OCI-LY3 (cell line): Measurements from ENCODE around the gene TNS1.

Experiments
- H2AFZ ChIP-seq: fragments of 200-600, 300-600 bp; shearing (Covaris generic); 2 replicates; pipeline ENCODE4 v1.6.0; 2014; ENCODE audit warnings: antibody characterized with exemption, low read depth, low read length
- H3K27ac ChIP-seq: fragments of 200-600, 300-600 bp; sonication (generic); 2 replicates; pipeline ENCODE4 v1.5.1; 2014; ENCODE audit warnings: mild to moderate bottlenecking, low read length, moderate library complexity, mixed read lengths
- H3K27me3 ChIP-seq: fragments of 200-600, 300-600 bp; sonication (generic); 2 replicates; pipeline ENCODE4 v1.6.1; 2014; ENCODE audit warnings: low read depth, low read length, mixed read lengths
- H3K36me3 ChIP-seq: fragments of 200-600, 300-600 bp; sonication (generic); replicated peaks from 2 replicates; pipeline ENCODE3; 2014; ENCODE audit warnings: low read depth, low read length, mixed read lengths
- H3K4me1 ChIP-seq: fragments of 300-600, 200-600 bp; sonication (generic); 2 replicates; pipeline ENCODE4 v1.6.1; 2014; ENCODE audit warnings: low read length, mixed read lengths
- H3K4me2 ChIP-seq: fragments of 200-600, 300-600 bp; sonication (generic); 2 replicates; pipeline ENCODE4 v1.6.1; 2014; ENCODE audit warnings: low read length, mixed read lengths
- H3K4me3 ChIP-seq: fragments of 300-600, 200-600 bp; sonication (generic); 2 replicates; pipeline ENCODE4 v1.5.1; 2014; ENCODE audit warnings: antibody characterized with exemption, mild to moderate bottlenecking, low read length, moderate library complexity
- H3K79me2 ChIP-seq: fragments of 300-600, 200-600 bp; shearing (Covaris generic); 2 replicates; pipeline ENCODE4 v1.6.1; 2014; ENCODE audit warnings: mild to moderate bottlenecking, low read length, mixed read lengths
- H3K9ac ChIP-seq: fragments of 300-600, 200-600 bp; shearing (Covaris generic); 2 replicates; pipeline ENCODE4 v1.6.0; 2014; ENCODE audit warnings: mild to moderate bottlenecking, low read length, moderate library complexity
- H3K9me3 ChIP-seq: fragments of 200-600, 300-600 bp; shearing (Covaris generic); 2 replicates; pipeline ENCODE4 v1.6.1; 2014; ENCODE audit warnings: low read length, mixed read lengths; ENCODE audit not compliant: insufficient read depth
- H4K20me1 ChIP-seq: fragments of 200-600, 300-600 bp; sonication (generic); 2 replicates; pipeline ENCODE4 v1.6.1; 2016; ENCODE audit warnings: low read length, mixed read lengths; ENCODE audit not compliant: insufficient read depth
- EZH2phosphoT487 ChIP-seq: fragments of 200-600 bp; shearing (Covaris generic); IDR thresholded peaks from 2 replicates; pipeline ENCODE4 v1.6.1; 2018; ENCODE audit warnings: antibody characterized with exemption, mixed run types, low read depth
- TF ChIP-seq, protein P1 (sequence below): fragments of 200-600, 300-600 bp; sonication (generic); IDR thresholded peaks from 2 replicates; pipeline ENCODE4 v1.5.1; 2014; ENCODE audit warnings: antibody characterized with exemption, low read length, low read depth

TNS1 gene

DNA sequence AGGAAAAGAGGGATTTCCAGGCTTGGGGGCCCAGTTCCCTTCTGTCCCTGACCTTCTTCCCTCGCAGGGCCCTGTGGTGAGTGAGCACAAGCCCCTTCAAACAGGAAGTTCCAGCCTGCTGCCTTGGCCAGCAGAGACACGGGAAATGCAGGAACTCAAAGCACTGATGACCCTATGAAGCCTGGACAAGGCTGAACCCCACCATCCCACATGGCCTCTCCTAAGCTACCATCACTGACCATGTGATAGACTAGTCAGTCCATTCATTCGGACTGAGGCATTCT is 196.4 kb downstream of the TNS1 start:
- no peaks in the 10 kb centered on the region for H3K9me3 ChIP-seq
- H3K27ac ChIP-seq = no peak overlapping the region
- TF ChIP-seq, protein P1, sequence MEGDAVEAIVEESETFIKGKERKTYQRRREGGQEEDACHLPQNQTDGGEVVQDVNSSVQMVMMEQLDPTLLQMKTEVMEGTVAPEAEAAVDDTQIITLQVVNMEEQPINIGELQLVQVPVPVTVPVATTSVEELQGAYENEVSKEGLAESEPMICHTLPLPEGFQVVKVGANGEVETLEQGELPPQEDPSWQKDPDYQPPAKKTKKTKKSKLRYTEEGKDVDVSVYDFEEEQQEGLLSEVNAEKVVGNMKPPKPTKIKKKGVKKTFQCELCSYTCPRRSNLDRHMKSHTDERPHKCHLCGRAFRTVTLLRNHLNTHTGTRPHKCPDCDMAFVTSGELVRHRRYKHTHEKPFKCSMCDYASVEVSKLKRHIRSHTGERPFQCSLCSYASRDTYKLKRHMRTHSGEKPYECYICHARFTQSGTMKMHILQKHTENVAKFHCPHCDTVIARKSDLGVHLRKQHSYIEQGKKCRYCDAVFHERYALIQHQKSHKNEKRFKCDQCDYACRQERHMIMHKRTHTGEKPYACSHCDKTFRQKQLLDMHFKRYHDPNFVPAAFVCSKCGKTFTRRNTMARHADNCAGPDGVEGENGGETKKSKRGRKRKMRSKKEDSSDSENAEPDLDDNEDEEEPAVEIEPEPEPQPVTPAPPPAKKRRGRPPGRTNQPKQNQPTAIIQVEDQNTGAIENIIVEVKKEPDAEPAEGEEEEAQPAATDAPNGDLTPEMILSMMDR = no peak
- no peak for TF ChIP-seq EZH2phosphoT487
- no peak overlapping the region for H3K4me2 ChIP-seq
- H3K4me1 ChIP-seq = peaks cover 6% of the 10 kb centered on the region
- H3K79me2 ChIP-seq = no peaks in the 10 kb centered on the region
- no peak overlapping the region for H3K4me3 ChIP-seq
- no peaks in the 10 kb centered on the region for H3K27me3 ChIP-seq
- H2AFZ ChIP-seq = no peak overlapping the region
- H3K9ac ChIP-seq = no peak overlapping the region
- no peaks in the 10 kb centered on the region for H4K20me1 ChIP-seq
- H3K36me3 ChIP-seq = no peaks in the 10 kb centered on the region

DNA sequence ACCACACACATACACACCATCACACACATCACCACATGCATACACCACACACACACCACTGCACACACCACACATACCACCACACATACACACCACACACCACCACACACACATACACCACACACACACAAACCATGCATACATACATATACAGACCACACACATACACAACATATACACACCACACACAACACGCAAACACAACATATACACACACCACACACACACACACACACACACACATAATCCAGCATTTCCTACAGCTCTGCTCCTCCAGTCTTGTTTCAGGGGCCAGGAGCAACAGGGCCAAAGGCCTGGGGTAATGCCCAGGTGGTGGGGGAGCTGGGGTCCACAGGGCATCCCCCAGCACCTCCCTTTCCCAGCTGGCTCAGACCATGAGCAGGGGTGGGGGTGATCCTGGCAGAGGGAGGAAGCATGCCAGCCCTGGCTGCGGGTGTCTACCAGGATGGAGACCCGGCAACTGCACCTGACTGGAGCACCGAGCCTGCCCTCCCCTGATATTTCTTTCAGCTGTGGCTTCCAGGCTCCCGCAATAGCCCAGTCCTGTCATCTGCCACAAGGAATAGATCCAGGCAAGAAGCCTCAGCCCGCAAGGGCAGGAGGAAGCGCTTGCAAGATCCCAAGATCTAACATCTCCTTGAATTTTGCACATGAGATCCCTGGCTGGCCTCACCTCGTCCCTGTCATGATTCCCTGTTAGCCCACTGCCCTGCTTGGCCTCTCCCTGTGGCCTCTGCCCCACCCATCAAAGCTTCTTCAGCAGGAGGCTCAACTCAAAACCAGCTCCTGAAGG is 196.9 kb downstream of the TNS1 start:
- H4K20me1 ChIP-seq = no peaks in the 10 kb centered on the region
- H3K4me3 ChIP-seq = no peak overlapping the region
- H3K4me1 ChIP-seq = peaks cover 6% of the 10 kb centered on the region
- H2AFZ ChIP-seq = no peak overlapping the region
- no peak overlapping the region for H3K4me2 ChIP-seq
- H3K27me3 ChIP-seq = no peaks in the 10 kb centered on the region
- H3K9me3 ChIP-seq = no peaks in the 10 kb centered on the region
- H3K27ac ChIP-seq = no peak overlapping the region
- TF ChIP-seq EZH2phosphoT487 = no peak
- TF ChIP-seq, protein P1 = no peak
- no peaks in the 10 kb centered on the region for H3K79me2 ChIP-seq
- H3K36me3 ChIP-seq = no peaks in the 10 kb centered on the region
- H3K9ac ChIP-seq = no peak overlapping the region

DNA sequence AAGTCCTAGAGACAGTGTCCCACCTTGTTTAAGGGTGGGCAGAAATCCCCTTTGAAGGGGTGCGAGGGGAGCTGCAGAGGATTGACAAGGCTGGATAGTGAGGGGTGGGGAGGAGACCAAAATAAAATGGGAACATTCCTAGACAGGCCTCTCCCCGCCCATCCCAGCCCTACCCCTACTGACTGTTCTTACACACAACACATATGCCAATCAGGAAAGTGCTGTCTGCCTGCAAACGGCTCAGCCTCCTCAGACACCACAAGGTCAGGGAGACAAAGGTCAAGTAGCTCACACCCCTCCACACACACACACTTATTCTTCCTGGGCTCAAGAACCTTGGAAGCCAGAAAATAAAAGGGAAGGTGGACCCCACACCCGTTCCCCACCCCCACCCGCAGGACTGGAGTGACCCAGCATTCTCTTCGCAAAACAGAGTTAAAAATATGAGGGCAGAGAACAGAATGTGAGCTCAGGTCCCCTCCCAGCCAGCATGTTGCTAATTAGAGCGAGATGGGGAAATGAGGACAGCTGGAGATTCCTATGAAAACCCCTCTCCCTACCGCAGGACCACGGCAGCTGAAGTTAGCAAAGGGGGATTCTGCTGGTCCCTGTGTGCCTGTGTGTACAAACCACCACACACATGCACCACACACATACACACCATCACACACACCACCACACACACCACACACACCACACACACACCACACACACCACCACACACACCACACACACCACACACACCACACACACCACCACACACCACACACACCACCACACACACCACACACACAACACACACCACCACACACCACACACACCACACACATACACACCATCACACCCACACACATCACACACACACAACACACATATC is 197.8 kb downstream of the TNS1 start:
- Histone ChIP-seq H3K27ac (no peak overlapping the region), H3K4me1 (peaks cover 6% of the 10 kb centered on the region), H3K4me2 (no peak overlapping the region), H3K9ac (no peak overlapping the region), H3K4me3 (no peak overlapping the region), H3K36me3 (no peaks in the 10 kb centered on the region), H2AFZ (no peak overlapping the region), H3K27me3 (no peaks in the 10 kb centered on the region), H4K20me1 (no peaks in the 10 kb centered on the region), H3K79me2 (no peaks in the 10 kb centered on the region), H3K9me3 (no peaks in the 10 kb centered on the region)
- TF ChIP-seq, protein P1 = no peak
- no peak for TF ChIP-seq EZH2phosphoT487

DNA sequence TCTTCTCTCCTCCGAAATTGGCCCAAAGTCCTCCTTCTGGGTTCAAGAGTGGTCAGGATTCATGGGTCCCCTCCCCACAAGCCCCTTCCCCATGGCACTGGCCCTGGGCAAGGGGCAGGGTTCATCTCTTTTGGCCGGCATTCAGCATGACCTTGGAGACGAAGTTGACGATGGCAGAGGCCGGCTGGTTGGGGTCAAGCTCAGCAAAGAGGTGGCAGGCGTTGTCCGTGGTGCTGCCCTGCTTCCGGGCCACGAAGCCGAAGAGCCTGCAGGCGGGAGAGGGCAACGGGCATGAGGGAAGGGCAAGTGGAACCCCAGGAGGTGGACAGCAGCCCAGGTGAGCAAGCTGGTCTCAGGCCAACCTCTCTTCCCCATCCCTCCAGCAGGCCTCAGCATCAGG is 198.5 kb downstream of the TNS1 start:
- no peak for TF ChIP-seq EZH2phosphoT487
- TF ChIP-seq, protein P1 = no peak
- Histone ChIP-seq H4K20me1 (no peaks in the 10 kb centered on the region), H3K4me1 (peaks cover 8% of the 10 kb centered on the region), H3K27me3 (no peaks in the 10 kb centered on the region), H2AFZ (no peak overlapping the region), H3K4me2 (no peak overlapping the region), H3K9me3 (no peaks in the 10 kb centered on the region), H3K36me3 (no peaks in the 10 kb centered on the region), H3K4me3 (no peak overlapping the region), H3K9ac (no peak overlapping the region), H3K79me2 (no peaks in the 10 kb centered on the region), H3K27ac (no peak overlapping the region)
